Panc1 (cell line): ENCODE measurements around the gene ZNF23.

Experiments used
- POLR2AphosphoS5 ChIP-seq: IDR thresholded peaks from 2 replicates; pipeline ENCODE4 v1.6.1; 2012; ENCODE audit warnings: mild to moderate bottlenecking, low read depth, low read length, moderate library complexity
- SIN3A ChIP-seq: IDR thresholded peaks from 2 replicates; pipeline ENCODE4 v1.6.1; 2012; ENCODE audit warnings: low read depth, mild to moderate bottlenecking, low read length, moderate library complexity, borderline replicate concordance; ENCODE audit not compliant: insufficient read depth
- TCF7L2 ChIP-seq: IDR thresholded peaks from 2 replicates; pipeline ENCODE4 v1.6.1; 2011; ENCODE audit warnings: mild to moderate bottlenecking, low read depth, low read length, inconsistent platforms
- TF ChIP-seq, protein P1 (sequence below), 2 experiments: IDR thresholded peaks; 2 replicates each; pipeline ENCODE4 v1.6.1; 2011 to 2012; ENCODE audit warnings: low read depth in 2 of 2, control low read depth in 1 of 2, low read length in 1 of 2, mild to moderate bottlenecking in 1 of 2, moderate library complexity in 1 of 2; ENCODE audit not compliant: insufficient read depth in 1 of 2
- TF ChIP-seq, protein P2 (sequence below): fragments of 450-650 bp; IDR thresholded peaks from 2 replicates; pipeline ENCODE4 v1.5.1; 2017; ENCODE audit warnings: mild to moderate bottlenecking

DNA sequence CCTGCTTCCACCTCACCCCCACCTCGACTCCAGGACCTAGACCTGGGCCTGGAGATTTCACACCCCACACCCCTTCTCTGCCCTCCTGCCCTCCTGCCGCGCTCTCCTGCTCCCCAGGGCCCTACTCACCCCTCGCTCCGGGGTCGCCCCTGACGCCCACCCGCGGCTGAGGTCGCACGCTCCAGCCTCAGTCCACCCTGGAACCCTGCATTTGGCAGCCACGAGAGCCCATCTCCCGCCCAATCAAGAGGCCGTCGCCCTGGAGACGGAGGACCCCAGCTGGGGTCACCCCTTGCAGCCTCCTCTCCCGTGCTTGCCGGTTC, 36.3 kb downstream of the ZNF23 start:
- TF ChIP-seq, protein P1, sequence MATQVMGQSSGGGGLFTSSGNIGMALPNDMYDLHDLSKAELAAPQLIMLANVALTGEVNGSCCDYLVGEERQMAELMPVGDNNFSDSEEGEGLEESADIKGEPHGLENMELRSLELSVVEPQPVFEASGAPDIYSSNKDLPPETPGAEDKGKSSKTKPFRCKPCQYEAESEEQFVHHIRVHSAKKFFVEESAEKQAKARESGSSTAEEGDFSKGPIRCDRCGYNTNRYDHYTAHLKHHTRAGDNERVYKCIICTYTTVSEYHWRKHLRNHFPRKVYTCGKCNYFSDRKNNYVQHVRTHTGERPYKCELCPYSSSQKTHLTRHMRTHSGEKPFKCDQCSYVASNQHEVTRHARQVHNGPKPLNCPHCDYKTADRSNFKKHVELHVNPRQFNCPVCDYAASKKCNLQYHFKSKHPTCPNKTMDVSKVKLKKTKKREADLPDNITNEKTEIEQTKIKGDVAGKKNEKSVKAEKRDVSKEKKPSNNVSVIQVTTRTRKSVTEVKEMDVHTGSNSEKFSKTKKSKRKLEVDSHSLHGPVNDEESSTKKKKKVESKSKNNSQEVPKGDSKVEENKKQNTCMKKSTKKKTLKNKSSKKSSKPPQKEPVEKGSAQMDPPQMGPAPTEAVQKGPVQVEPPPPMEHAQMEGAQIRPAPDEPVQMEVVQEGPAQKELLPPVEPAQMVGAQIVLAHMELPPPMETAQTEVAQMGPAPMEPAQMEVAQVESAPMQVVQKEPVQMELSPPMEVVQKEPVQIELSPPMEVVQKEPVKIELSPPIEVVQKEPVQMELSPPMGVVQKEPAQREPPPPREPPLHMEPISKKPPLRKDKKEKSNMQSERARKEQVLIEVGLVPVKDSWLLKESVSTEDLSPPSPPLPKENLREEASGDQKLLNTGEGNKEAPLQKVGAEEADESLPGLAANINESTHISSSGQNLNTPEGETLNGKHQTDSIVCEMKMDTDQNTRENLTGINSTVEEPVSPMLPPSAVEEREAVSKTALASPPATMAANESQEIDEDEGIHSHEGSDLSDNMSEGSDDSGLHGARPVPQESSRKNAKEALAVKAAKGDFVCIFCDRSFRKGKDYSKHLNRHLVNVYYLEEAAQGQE (IDR thresholded peaks at IDR 0.05; ENCODE audit: insufficient read depth in 1 of 2, low read depth in 2 of 2, low read length in 1 of 2): no peak
- TF ChIP-seq, protein P2, sequence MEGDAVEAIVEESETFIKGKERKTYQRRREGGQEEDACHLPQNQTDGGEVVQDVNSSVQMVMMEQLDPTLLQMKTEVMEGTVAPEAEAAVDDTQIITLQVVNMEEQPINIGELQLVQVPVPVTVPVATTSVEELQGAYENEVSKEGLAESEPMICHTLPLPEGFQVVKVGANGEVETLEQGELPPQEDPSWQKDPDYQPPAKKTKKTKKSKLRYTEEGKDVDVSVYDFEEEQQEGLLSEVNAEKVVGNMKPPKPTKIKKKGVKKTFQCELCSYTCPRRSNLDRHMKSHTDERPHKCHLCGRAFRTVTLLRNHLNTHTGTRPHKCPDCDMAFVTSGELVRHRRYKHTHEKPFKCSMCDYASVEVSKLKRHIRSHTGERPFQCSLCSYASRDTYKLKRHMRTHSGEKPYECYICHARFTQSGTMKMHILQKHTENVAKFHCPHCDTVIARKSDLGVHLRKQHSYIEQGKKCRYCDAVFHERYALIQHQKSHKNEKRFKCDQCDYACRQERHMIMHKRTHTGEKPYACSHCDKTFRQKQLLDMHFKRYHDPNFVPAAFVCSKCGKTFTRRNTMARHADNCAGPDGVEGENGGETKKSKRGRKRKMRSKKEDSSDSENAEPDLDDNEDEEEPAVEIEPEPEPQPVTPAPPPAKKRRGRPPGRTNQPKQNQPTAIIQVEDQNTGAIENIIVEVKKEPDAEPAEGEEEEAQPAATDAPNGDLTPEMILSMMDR: no peak
- TF ChIP-seq POLR2AphosphoS5: no peak
- no peak for TF ChIP-seq SIN3A
- TF ChIP-seq TCF7L2: no peak
